Activated effector memory CD4-positive, alpha-beta T cell treated with anti-CD3 and anti-CD28 coated beads, Interleukin-2, amount 50 U/mL, for 16 hours (primary cell): ENCODE results near the gene SNX19.
"Not testable (repeated sequence)": the region's sequence is repeated elsewhere in the genome, so short reads cannot be mapped to it uniquely, and the experiment has no call there.

Experiments used
- DNase-seq: peaks from one replicate; pipeline ENCODE4 v3.0.0-alpha.2; 2020

The SNX19 gene

DNA sequence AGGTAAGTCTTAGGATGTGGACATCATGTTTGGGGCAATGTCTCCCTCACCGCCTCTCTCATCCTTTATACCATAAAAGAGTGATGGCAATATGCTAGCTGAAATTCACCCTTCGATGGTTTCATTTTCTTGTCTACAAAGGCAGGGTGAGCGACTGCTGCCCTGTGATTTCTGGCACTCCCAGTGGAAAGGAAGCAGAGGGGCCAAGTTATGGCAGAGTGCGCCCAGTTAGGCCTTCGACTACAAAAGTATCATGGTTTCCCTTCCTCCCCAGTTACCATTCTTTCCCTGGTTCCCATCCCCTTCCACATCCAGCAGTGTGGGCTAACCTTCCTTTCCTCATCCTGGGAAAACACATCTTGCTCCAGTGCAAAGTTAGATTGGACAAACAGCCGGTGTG lies 43.8 kb downstream of the SNX19 start:
- no peak for DNase-seq

DNA sequence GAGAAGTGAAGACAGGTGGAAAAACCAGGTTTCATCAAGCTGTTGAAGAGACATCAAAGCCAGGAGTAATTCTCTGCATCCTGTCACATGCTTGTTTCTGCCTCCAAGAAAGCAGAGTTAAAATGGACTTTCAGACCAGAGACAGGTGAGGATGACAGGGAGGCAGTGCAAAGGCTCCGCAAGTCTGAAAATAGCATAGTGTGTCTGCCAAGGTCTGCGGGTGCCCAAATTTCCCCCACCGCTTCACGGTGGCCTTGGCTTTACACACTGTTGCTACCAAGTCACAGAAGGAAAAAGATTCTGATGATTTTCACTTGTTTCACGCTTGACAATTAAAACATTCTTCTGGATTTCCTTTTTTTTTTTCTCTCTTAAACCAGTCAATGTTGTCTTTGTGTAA lies 44.2 kb downstream of the SNX19 start:
- DNase-seq = no peak

DNA sequence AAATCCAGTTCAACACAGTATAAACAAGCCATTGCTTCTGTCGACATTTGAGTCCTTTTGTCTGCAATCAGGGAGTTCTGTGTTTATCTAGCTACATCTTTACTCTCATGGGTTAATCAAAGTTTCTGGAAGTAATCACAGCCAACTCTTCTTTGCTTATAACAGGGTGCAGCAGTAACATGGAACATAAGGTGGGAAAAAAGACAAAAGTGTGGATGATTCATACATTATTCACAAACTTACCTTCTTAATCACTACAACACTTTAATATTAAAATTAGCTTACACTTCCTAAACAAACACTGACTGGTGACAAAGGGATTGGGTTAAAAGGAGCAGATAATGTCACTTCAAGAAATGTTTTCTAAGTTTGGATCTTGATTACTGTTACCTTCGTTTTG lies 44.7 kb downstream of the SNX19 start:
- no peak for DNase-seq

DNA sequence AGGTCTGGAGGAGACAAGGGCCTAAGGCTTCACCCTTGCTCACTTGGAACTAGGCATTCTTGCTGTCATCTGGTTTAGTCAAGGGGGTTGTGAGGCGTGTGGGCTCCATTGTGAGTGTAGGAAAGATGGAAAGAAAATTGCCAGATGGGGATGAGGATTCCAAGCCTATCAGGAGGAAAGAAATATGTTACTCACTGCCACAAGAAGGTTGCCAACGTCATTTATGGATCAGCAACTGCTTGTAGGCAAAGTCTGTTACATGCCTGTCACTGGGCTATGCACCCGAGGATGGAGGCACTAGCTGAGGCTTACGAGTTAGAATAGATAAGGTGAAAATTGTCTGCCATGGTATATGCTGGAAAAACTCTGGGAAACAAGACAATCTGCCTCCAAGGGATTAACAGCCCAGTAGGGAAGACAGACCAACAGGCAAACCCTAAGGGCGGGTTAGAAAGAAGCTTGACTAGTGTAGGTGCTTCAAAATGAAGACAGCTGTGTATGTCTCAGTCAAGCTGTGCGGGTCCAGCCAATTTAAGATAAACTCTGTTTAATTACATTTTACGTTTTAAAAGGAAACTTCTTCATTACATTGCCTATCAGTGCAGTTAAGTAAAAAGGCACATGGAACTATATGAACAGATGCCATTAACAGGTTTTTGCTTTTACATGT lies 47.4 kb downstream of the SNX19 start:
- DNase-seq = no peak

DNA sequence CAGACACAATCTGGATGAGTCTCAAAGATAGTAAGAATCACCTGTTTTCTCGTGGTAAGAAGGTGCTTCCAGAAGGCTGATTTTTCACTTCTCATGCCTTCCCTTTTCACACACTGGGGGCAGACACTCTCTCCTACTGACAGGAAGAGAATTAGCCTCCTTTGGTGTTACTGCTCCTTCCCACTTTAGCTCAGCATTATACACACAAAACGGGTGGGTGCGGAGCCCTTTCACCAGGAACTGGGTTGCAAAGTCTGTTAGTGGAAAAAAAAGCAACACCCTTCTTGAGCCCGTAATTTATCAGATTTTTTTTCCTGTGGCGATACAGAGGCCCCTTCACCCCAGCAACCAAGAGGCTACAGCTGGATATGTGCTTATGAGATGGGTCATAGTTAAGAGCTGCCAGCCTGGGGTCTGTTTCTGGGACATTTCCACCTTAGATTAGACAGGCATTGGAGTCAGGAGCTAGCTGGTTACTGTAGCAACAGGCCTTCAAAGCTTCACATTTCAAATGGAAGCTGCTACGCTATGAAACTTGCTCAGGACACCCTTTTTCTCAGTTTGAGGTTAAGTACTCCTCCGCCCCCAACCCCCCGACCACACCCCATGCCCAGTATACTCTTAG lies 48.1 kb downstream of the SNX19 start:
- DNase-seq = no peak

DNA sequence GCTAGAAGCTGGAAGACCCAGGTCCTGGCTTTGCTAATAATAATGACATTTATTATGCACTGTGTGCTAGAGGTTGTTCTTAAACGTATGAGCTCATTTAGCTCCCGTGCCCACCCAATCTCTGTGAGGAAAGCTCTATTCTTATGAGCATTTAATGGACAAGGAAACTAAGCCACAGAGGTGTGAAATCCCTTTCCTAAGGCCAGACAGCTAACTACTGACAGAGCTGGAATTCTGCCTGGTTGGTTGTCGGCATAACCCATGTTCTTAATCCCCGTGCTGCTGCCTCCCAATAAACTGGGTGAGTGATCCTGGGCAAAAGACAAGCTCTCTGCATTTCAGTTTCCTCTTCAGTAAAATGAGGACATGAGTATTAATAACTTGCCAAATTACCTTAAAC lies 49.4 kb downstream of the SNX19 start:
- DNase-seq = no peak

DNA sequence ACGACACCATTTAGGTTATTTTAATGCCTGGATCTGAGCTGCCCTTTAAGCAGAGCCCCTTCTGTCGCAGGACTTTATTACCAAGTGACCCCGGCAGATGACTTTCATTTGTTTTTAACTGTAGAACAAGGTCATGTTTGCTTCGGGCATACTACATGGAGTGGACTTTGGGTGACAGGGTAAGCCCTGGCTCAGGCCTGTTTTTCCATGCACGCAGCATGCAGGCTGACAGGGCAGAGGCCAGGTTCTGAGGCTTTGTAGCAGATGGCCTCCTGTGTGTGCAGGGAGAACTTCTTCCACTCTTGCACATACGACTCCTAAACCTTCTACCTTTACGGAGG lies 50.5 kb downstream of the SNX19 start:
- no peak for DNase-seq

DNA sequence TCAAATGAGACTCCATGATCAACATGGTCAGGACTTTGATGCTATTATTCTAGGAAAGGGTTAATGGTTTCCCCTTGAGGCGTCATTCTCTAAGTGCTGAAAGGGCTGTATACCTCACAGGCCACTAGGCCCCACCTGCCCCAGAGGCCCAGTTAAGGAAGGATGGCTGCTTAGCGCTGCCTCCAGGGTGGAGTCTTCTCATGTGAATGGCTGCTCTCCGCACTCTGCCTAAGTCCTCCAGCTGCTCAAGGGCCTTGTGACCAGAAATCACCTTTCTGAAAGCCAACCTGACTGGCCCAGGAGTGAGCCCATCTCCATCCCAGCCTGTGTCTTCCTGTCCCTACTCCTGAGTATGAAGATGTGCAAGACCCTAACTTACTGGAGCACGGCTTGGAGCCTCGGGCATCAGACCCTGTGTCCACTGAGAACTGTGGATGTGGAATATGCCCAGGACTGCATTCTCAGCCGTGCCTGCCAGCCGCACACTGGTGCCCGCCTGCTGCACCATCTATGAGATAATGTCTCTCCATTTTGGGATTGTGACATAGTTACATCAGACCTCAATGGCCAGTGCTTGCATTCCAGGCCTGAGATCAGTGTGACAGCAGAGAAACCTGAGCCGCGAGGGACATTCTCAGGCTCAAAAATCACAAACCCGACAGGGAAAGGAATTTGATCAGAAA lies 51.0 kb downstream of the SNX19 start:
- no peak for DNase-seq

DNA sequence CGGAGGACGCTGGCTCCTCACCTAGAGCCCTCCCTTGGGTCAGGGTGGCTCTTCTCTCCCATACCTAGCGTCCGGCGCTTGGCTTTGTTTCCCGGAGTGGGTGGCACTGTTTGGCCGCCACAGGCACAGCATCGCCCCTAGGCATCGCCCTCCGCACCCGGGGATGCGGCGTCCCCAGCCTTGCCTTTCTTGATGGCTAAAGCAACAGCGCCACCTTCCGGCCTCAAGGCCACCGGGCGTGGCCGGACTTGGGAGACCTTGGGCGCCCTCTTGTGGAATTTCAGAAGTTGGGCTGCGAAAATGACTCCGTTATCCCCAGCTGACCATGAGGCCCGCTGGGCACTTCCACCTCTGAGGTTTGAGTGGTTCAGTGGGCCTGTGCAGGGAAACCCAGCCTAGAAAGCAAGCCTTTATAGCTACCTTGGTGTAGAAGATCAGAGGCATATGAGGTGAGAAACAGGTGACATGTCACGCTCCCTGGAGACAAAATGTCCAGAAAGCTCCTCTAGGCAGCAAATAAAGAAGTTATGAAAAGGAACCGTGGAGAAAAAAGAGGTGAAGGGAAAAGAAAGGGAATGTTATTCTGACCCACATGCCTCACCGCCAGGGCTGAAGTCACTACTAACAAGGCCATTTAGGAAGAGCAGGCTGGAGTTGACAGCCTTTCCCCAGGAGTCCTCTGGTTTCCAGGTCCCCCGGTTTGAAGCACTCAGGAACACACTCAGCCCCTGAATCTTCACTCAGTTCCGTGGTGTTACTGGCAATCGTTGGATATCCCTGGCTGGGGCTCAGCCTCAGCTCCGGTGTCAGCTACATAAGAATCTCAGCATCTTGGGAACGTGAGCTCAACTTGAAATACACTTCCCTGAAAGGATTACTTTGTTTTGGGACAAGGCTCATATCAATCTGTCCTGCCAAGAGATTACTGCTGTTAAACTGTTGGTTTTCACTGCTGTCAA lies 54.1 kb downstream of the SNX19 start:
- peak; percentile 95 for DNase-seq

DNA sequence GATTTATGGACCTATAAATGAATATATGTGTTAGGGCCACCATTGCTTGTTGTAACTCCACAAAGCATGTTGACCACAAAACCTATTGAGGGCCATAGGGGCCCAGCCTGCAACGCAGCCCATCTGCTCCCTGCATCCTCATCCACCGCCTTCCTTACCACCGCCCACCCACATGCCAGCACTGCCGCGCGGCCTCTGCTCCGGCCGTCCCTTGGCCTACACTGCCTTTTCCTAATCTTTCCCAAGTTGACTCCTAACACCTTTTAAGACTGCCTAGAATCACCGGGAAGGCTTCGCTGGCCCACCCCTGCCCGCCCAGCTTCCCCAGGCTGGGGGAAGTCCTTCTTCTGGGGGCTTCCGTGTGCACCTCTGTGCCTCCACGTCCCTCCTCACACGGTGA lies 55.0 kb downstream of the SNX19 start:
- DNase-seq = no peak

DNA sequence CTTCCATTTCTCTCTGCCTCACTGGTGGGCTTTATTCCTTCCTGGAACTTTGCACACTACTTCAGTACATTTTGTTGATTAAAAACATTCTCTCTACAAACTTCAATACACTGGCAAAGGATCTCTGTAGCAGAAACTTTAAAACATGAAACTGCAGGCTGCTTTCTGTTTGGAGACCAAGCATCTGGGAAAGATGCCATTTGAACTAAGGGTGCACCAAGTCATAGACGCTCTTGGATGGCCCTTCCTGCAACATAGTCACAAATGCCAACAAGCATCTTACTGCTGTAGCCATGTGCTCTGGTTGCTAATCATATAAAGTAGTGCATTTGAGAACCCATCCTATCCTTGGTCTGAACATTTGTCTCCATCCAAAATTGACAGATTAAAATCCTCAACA lies 56.4 kb downstream of the SNX19 start:
- DNase-seq = no peak

DNA sequence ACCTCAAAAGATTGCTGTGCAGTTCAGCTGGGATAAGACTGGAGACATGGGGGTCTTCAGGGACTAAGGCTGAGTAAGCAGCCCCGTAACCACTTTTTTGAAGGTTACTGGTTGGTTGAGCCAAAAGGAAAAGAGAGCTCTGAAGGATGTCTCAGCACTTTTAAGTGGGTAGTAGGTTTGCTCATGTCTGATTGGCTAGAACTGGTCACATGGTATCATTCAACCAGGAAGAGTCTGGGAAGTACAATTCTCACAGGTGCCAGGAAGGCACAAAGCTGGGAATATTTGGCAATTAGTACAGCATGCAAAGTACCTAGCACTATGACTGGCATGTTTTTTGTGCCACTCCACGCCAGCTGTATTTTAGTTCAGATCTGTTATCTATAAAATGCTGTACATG lies 58.1 kb downstream of the SNX19 start:
- DNase-seq = no peak

DNA sequence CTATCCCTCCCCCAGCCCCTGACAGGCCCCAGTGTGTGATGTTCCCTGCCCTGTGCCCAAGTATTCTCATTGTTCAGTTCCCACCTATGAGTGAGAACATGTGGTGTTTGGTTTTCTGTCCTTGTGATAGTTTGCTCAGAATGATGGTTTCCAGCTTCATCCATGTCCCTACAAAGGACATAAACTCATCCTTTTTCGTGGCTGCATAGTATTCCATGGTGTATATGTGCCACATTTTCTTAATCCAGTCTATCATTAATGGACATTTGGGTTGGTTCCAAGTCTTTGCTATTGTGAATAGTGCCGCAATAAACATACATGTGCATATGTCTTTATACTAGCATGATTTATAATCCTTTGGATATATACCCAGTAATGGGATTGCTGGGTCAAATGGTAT lies 60.6 kb downstream of the SNX19 start:
- DNase-seq = not testable (repeated sequence)

DNA sequence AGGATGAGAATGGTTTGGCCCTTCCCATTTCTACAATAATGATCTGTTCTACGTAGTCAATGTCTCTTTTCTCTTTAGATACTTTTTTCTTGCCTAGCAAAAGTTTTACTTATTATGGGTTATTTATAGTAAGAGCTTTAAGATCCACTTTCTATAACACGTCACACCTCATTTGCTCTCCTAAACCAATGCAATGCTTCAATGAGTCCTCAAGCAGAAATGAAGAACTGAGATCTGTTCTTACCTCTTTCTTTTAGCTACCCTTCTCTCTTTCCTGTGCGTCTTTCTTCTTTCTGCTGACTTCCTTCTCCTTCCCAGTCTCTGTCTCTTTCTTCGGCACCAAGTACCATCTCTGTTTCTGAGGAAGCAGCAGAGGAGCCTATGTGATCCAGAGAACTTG lies 61.8 kb downstream of the SNX19 start:
- no peak for DNase-seq

DNA sequence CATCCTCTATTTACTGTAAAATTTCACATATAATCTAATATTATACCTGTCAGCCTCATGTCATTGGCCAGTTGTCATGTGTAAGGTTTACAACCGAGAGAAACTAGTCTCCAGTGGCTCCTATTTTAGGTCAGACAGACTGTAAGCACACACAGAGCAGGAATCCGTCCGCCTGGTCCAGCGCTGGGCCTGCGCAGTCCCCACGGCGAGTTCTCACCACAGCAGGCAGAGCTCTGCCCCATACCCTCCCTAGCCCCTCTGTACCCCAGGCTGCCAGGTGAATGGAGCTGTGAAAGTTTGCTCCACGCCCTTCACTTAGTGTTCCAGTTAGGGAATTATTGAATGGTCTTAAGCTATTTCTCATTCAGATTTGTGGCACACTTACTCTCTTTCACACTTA lies 63.7 kb downstream of the SNX19 start:
- no peak for DNase-seq

DNA sequence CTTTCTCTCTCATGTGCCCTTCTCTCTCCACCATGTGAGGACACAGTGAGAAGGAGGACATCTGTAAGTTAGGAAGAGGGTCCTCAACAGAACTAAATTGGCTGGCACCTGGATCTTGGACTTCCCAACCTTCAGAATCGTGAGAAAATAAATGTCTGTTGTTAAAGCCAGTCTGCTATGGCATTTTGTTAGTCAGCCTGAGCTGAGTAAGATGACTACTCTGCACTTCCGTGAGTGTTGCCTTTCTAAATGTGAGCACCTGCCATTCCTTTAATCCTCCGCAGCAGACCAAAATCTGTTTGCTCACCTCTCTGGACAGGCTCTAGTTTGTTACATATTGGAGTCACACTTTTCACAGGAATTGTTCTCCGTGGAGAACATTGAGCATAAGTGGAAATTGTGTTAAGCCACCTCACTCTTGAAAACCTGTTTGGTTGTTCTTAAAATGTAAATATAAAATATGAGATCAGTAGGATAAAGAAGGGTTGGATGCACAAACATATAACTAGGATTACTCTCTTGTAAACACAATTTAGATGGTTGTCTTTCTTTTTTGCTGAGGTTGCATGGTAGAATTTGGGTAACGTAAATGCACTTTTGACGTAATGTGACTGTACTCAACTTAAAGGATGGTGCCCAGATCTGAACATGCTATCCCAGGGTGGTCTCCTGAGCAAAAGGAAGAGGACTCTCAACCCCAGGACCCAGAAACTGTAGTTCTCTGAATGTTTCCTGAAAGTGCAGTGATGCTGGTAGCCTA lies 65.9 kb downstream of the SNX19 start:
- DNase-seq = no peak

DNA sequence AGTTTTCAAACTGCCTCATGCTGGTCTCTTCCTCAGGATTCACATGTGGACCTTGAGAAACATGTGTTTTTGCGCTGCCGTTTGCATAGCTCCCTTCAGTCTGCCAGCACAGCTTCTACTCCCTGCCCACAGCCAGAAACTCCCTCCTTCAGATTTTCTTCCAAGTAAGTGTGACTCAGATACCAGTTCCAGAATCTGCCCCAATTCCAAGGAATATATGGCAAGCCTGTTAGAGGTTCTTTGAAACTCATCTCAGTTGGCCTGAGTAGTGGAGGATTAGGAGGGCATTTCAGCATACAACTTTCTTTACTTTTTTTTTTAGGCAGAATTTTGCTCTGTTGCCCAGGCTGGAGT lies 67.1 kb downstream of the SNX19 start:
- DNase-seq = no peak

DNA sequence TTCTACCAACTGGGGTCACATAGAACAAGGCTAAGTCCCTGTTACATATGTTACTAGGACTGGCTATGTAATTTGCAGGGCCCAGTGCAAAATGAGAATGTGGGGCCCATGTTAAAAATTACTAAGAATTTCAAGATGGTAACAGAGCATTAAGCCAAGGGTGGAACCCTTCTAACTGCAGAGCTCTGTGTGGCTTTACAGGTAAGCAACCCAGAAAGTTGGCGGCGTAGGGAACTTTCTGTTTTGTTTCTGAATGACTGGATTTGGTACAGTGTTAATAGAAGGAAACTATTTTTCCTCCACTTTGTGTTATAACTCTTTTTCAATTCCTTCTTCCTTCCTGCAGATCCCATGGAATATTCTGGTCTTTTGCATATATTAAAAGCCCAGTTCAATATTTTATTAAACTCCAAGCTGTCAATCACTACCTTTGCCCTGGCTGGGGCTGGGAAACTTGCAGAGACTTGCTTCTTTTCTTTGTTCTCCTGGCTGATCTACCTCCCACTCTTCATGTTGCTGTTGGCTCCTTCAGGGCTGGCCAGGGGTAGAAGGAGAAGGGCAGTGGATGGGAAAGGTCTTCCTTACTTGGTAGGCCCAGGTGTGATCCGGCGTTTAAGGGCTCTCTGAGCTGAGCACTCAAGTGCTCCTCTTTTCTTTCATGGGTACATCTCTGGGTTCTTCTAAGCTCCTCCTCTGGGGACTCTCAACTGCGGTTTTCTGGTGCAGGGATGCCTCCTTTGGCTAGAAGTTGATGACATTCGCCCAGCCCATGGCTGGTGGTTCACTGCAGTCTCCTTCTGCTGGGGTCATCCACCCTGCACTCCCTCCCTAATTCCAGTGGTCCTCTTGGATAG lies 67.7 kb downstream of the SNX19 start:
- DNase-seq = no peak

DNA sequence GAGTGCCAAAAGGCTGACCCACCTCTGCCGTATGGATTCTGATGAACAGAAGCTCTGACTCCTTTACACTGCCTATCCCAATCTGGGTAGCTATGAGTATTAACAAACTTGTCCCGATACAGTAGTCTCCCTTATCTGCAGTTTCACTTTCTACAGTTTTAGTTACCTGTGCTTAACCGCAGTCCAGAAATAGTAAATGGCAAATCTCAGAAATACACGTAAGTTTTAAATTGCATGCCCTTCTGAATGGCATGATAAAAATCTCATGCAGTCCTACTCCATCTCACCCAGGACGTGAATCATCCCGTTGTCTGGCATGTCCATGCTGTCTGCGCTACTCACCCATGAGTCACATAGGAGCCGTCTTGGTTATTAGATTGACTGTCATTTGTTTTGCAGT lies 68.8 kb downstream of the SNX19 start:
- no peak for DNase-seq

DNA sequence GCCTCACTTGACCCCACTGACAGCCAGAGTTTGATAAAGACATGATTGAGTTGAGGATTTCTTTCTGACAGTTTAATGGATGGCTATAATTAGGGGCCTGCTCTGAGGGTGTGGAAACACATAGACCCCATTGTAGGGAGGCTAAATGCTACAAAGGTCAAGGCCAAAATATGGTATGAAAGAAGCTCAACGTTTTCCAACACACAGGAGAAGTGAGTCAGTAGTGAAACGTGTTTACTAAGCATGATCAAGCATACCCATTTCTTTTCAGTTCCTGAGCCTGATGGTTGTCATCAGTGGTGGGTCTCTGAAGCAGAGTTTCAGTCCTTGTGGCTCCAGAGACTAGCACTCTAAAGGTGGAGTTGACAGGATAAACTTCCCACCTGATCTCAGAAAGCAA lies 69.7 kb downstream of the SNX19 start:
- no peak for DNase-seq

DNA sequence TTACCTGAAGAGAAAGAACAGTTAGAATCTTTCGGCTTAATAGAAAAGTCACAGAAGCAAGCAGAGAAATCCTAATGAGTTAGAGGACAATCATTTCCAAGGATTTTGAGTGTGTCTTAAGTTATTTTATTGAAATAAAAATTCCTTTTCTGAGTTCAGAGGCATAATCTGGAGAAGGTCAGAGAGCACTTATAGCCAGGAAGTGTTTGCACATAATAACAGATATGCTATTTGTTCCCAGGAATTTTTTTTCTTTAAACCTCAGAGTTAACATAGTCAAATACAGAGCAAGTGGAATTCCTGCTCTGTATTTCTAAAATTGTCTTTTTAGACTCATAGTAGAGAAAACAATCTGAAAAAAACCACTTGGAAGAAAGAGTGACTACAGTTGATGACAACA lies 74.3 kb downstream of the SNX19 start:
- DNase-seq = no peak

DNA sequence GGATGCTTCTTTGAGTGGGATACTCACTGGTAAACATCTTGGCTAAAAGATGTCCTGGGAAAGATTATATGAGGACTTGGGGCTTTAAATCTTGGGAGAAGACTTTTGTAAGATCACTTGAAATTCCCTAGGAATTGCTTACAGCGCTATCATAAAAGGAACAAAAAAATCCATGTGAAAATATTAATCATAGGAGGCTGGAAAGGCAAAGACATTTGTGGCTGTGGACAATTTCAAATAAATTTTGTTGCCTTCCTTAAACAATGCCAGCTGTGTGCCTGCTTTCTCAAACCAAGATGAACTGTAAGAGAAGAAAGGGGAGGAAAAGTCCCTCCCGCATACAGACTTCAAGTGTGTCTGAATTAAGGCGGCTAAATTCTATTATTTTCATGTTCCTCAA lies 75.6 kb downstream of the SNX19 start:
- DNase-seq = no peak
